ENCODE data around the gene HOXB6.

HOXB6 gene

DNA sequence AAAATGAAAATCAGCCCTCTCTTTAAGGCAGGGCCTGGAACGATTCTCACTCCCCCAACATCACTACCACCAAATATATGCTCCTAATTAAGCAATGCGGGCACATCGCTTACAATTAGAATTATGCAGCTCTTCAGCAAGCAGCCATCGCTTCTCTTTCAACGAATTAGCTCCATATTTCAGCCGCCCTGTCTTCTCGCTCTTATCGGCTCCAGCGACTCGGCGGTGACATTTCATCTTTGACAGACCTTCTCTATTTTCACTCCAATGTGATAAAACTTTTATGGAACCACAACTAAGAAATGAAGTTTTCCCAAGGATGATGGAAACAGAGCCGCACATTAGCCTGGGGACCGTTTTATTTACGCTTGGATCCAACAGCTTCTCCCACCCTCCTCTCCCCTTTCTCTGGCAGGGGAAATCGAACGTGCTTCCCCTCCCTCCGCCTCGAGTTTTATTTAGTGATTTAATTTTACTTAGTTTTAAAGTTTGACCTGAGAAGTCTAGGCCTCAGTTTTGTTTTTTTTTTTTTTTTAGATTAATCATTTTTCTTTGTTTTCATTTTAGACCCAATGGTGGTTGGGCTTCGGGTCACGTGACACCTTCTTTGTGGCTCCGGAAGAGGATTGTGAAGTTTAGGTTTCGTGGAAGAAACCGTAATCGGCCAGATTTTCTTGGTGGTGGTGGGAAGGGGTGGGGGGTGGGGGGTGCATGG is 56.8 kb downstream of the HOXB6 start (continued):
- no peak for TF ChIP-seq SETDB1 (IDR thresholded peaks at IDR 0.05; ENCODE audit: insufficient read length, low read length)
- TF ChIP-seq GLIS1 (tag by site-specific recombination; IDR thresholded peaks at IDR 0.05): 0 out of 2 replicates have a peak, but pooled peaks have one; percentile 6
- no peak for TF ChIP-seq ZNF639 (tag by site-specific recombination; IDR thresholded peaks at IDR 0.05)
- TF ChIP-seq ZNF513 (tag by site-specific recombination; IDR thresholded peaks at IDR 0.05): peak; percentile 59
- no peak for TF ChIP-seq ZNF112 (tag by site-specific recombination; IDR thresholded peaks at IDR 0.05)
- TF ChIP-seq ZNF433 (tag by site-specific recombination; IDR thresholded peaks at IDR 0.05; ENCODE audit: low read depth): no peak
- TF ChIP-seq ZBTB8A (tag by site-specific recombination; IDR thresholded peaks at IDR 0.05): peak; percentile 24; the same call in 1 of the 2 replicates
- peak; percentile 63 for TF ChIP-seq ZXDB (tag by site-specific recombination; IDR thresholded peaks at IDR 0.05)
- 0 out of 2 replicates have a peak, but pooled peaks have one; percentile 69 for TF ChIP-seq PRDM1 (tag by site-specific recombination; IDR thresholded peaks at IDR 0.05)
- peak; percentile 67 for TF ChIP-seq ZNF501 (tag by site-specific recombination; IDR thresholded peaks at IDR 0.05)
- peak; percentile 65; the same call in 1 of the 2 replicates for TF ChIP-seq OVOL3 (tag by site-specific recombination; IDR thresholded peaks at IDR 0.05)
- TF ChIP-seq, protein P1, sequence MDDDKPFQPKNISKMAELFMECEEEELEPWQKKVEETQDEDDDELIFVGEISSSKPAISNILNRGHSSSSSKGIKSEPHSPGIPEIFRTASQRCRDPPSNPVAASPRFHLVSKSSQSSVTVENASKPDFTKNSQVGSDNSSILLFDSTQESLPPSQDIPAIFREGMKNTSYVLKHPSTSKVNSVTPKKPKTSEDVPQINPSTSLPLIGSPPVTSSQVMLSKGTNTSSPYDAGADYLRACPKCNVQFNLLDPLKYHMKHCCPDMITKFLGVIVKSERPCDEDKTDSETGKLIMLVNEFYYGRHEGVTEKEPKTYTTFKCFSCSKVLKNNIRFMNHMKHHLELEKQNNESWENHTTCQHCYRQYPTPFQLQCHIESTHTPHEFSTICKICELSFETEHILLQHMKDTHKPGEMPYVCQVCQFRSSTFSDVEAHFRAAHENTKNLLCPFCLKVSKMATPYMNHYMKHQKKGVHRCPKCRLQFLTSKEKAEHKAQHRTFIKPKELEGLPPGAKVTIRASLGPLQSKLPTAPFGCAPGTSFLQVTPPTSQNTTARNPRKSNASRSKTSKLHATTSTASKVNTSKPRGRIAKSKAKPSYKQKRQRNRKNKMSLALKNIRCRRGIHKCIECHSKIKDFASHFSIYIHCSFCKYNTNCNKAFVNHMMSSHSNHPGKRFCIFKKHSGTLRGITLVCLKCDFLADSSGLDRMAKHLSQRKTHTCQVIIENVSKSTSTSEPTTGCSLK (tag by site-specific recombination; IDR thresholded peaks at IDR 0.05): no peak
- TF ChIP-seq, protein P2, sequence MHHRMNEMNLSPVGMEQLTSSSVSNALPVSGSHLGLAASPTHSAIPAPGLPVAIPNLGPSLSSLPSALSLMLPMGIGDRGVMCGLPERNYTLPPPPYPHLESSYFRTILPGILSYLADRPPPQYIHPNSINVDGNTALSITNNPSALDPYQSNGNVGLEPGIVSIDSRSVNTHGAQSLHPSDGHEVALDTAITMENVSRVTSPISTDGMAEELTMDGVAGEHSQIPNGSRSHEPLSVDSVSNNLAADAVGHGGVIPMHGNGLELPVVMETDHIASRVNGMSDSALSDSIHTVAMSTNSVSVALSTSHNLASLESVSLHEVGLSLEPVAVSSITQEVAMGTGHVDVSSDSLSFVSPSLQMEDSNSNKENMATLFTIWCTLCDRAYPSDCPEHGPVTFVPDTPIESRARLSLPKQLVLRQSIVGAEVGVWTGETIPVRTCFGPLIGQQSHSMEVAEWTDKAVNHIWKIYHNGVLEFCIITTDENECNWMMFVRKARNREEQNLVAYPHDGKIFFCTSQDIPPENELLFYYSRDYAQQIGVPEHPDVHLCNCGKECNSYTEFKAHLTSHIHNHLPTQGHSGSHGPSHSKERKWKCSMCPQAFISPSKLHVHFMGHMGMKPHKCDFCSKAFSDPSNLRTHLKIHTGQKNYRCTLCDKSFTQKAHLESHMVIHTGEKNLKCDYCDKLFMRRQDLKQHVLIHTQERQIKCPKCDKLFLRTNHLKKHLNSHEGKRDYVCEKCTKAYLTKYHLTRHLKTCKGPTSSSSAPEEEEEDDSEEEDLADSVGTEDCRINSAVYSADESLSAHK (tag by site-specific recombination; IDR thresholded peaks at IDR 0.05): peak; percentile 78
- TF ChIP-seq ZNF701 (tag by site-specific recombination; IDR thresholded peaks at IDR 0.05): no peak
- TF ChIP-seq ZNF610 (tag by site-specific recombination; IDR thresholded peaks at IDR 0.05; ENCODE audit: borderline replicate concordance): 0 out of 2 replicates have a peak, but pooled peaks have one; percentile 50
- peak; percentile 57; the same call in 1 of the 2 replicates for TF ChIP-seq ZNF335 (tag by site-specific recombination; conservative IDR thresholded peaks at IDR 0.05)
- no peak for TF ChIP-seq ZNF530 (tag by site-specific recombination; IDR thresholded peaks at IDR 0.05; ENCODE audit: low read depth)
- TF ChIP-seq ZBTB1 (tag by site-specific recombination; IDR thresholded peaks at IDR 0.05): 0 out of 2 replicates have a peak, but pooled peaks have one; percentile 12
- TF ChIP-seq ZSCAN23 (tag by site-specific recombination; IDR thresholded peaks at IDR 0.05): no peak
- no peak for TF ChIP-seq ZBTB26 (tag by site-specific recombination; optimal IDR thresholded peaks at IDR 0.05)
- peak; percentile 80 for TF ChIP-seq ZNF596 (tag by site-specific recombination; IDR thresholded peaks at IDR 0.05)
- no peak for TF ChIP-seq ZNF239 (tag by site-specific recombination; IDR thresholded peaks at IDR 0.05)
- no peak for TF ChIP-seq ZNF626 (tag by site-specific recombination; IDR thresholded peaks at IDR 0.05)
- TF ChIP-seq, protein P3, sequence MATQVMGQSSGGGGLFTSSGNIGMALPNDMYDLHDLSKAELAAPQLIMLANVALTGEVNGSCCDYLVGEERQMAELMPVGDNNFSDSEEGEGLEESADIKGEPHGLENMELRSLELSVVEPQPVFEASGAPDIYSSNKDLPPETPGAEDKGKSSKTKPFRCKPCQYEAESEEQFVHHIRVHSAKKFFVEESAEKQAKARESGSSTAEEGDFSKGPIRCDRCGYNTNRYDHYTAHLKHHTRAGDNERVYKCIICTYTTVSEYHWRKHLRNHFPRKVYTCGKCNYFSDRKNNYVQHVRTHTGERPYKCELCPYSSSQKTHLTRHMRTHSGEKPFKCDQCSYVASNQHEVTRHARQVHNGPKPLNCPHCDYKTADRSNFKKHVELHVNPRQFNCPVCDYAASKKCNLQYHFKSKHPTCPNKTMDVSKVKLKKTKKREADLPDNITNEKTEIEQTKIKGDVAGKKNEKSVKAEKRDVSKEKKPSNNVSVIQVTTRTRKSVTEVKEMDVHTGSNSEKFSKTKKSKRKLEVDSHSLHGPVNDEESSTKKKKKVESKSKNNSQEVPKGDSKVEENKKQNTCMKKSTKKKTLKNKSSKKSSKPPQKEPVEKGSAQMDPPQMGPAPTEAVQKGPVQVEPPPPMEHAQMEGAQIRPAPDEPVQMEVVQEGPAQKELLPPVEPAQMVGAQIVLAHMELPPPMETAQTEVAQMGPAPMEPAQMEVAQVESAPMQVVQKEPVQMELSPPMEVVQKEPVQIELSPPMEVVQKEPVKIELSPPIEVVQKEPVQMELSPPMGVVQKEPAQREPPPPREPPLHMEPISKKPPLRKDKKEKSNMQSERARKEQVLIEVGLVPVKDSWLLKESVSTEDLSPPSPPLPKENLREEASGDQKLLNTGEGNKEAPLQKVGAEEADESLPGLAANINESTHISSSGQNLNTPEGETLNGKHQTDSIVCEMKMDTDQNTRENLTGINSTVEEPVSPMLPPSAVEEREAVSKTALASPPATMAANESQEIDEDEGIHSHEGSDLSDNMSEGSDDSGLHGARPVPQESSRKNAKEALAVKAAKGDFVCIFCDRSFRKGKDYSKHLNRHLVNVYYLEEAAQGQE (tag by site-specific recombination; IDR thresholded peaks at IDR 0.05): no peak
- peak; percentile 87 for TF ChIP-seq TCF7L2 (IDR thresholded peaks at IDR 0.05; ENCODE audit: borderline replicate concordance, low read depth, low read length)
